HK-2 (cell line): ENCODE results near the gene ALDH1L2.
"Not testable (repeated sequence)": the region's sequence is repeated elsewhere in the genome, so short reads cannot be mapped to it uniquely, and the experiment has no call there.

Experiments
- DNase-seq: peaks from one replicate; pipeline ENCODE4 v3.0.0-alpha.2; 2018; ENCODE audit not compliant: unreplicated experiment

Gene ALDH1L2

DNA sequence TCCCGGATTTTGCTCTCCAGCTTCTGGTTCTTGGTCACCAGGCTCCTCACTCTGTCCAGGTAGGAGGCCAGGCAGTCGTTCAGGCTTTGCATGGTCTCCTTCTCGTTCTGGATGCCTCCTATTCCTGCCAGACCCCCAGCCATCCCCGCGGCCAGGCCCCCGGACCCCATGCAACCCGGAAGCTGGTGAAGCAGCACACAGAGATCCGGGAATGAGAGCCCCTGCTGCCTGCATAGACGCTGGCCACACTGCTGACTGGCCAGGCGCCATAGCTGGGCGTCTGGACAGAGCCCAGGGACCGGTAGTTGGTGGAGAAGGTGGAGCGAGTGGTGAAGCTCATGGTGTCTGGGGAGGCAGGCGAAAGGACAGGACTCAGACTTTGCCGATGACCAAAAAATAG, 106.6 kb downstream of the ALDH1L2 start:
- DNase-seq = not testable (repeated sequence)

DNA sequence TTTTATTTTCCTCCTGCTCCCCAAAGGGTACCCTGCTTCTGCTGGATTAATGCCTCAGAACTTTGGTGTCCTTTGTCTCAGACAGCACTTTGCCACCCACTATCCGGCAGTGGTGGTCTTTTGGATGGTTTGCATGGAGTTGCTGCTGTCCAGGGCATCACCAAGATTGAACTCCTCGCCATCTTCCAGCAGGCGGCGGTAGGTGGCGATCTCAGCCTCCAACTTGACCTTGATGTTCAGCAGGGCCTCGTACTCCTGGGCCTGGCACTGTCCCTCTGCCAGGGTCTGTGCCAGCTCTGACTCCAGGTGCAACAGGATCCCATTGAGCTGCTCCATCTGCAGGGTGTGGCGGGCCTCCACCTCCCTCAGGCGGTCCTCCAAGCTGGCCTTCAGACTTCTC, 107.6 kb downstream of the ALDH1L2 start:
- DNase-seq = no peak

DNA sequence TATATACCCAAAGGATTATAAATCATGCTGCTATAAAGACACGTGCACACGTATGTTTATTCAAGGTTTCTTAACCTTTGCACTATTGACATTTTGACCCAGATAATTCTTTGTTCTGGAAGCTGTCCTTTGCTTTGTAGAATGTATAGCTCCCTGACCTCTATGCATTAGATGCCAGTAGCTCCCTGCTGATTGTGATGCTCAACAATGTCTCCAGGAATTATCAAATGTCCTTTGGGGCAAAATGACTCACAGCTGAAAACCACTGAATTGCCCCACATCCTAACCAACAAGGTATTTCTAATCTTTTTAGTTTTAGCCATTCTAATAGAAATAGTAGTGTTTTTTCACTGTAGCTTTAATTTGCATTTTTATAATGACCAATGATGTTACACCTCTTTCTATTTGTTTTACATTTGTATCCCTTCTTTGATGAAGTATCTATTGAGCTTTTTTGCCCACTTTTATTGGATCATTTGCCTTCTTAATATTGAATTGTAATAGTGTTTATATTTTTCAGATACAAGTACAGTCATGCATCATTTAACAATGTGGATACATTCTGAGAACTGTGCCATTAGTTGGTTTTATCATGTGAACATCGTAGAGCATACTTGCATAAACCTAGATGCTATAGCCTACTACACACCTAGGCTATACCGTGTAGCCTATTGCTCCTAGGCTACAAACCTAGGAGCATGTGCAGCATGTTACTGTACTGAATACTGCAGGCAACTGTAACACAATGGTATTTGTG, 108.5 kb downstream of the ALDH1L2 start:
- DNase-seq = no peak

DNA sequence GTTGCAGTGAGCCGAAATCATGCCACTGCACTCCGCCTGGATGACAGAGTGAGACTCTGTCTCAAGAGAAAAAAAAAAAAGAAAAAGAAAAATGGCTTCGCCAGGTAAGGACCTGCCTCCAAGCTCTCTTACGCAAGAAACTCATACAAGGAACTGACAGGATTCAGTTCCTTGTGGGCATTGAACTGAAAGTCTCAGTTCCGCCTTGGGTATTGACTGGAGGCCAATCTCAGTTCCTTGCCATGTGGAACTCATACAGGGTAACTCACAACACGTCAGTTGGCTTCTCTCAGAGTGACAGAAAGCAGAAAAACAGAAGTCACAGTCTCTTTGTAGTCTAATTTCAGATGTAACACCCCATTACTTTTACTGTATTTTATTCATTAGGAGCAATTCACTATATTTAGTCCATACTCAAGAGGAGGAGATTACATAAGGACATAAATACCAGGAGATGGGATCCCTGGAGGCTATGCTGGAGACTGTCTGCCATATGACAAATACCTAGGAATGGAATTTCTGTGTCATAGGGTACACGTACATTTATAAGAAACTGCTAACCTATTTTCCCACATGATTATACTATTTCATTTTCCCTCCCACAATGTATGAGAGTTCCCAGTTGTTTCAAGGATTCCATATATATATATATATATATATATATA, 109.5 kb downstream of the ALDH1L2 start:
- DNase-seq = no peak

DNA sequence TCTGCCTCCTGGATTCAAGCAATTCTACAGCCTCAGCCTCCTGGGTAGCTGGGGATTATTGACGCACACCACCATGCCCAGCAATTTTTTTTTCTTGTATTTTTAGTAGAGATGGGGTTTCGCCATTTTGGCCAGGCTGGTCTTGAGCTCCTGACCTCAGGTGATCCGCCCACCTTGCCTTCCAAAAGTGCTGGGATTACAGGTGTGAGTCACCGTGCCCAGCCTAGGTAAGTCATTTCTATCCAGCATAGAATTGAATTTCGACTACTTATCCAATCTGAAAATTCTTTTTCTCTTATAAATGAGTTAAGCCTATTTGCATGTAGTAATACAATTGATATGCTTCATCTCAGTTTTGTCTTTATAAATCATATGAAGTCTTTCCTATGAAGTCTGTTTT, 111.0 kb downstream of the ALDH1L2 start:
- no peak for DNase-seq

DNA sequence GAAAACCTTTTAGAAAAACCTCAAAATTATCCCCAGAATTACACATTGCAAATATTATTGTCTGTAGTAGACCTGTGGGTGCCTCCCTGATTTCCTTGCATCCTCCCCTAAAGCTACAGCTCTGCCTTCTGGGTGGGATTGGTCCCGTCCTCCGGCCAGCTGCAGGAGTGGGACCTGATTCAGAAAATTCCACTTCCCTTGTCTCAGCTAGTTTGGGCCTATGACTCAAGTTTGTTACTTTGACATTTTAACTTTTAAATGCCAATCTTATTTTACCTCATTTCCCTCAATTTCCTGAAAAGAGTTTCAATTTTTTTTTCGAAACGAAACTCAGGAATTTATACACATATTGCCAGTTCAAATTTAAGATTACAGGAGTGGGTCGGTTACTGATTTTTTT, 113.0 kb downstream of the ALDH1L2 start:
- DNase-seq = no peak
